Measurements from ENCODE around the gene KRTAP2-3. TPM values are rescaled to one million over a fixed set of nuclear protein-coding genes. Genes with fewer than 3 reads are reported as not detected.
"Not testable (repeated sequence)": the region's sequence is repeated elsewhere in the genome, so short reads cannot be mapped to it uniquely, and the experiment has no call there.

KRTAP2-3 gene
- total RNA-seq, 1 donor from 2014 or later, result not detected

DNA sequence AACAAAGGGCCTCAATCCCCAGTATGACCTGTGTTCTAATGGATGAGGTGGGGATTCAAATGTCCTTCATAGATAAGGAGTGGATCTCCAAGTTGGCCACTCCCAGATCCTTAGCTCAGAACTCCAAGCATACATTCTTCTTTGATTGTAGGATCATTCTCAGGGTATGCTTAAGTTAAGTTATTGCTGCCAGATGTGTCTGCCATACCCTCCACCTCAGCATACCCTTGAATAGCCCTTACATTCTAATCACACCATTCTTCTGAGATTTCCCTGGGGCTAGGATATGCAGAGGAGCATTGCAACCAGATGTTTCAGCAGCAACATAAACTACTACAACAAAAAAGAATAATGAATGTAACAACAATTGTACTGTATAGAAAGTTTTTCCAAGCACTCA is 7.4 kb upstream of the KRTAP2-3 start:
- DNase-seq, result no peak

DNA sequence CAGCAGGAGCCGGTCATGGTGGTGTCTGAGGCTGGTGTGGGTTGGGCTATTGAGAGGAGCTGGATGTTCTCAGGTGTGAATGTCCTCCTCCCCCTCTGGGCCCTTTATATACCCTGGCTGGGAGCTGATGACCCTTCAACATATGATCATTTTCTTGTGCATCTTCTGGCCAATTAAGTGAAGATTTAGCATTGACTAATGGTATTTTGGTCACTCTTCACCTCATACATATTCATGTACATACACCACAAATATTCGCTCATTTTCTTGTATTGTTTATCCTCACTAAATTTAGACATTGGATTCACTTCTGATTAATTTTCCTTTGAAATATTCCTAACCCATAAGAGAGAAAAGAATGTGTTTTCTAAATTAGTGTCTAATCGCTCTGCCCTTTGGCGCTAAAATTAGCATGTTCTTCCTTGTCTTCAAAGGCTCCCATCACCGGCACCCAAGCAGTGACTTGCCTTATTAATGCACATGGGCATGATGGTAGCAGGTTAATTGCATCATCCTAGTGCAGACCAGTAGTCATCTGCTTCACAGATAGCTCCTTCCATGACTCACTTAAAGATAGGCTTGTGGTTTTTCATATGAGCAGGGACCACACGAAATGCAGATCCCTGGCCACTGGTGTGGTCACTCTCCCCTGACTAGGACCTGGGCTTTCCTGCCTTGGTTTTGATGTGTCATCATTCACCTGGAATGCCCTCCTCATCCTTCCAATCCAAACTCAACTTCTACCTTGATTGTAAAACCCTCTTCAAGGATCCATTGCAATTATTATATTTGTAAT is 6.1 kb upstream of the KRTAP2-3 start, which contains the start of gene KRTAP2-4:
KRTAP2-4 (minus strand) TSS at position 51 of the 796 bp plus-strand sequence; CDS start at position 17, 34 bp downstream.
- no peak for DNase-seq

- DNase-seq, result not testable (repeated sequence)
Measured at GRCh38 chr17:41065016-41065689, 5.2 kb upstream of the KRTAP2-3 start.

- DNase-seq, result no peak
Measured at GRCh38 chr17:41064301-41064700, 4.4 kb upstream of the KRTAP2-3 start.

DNA sequence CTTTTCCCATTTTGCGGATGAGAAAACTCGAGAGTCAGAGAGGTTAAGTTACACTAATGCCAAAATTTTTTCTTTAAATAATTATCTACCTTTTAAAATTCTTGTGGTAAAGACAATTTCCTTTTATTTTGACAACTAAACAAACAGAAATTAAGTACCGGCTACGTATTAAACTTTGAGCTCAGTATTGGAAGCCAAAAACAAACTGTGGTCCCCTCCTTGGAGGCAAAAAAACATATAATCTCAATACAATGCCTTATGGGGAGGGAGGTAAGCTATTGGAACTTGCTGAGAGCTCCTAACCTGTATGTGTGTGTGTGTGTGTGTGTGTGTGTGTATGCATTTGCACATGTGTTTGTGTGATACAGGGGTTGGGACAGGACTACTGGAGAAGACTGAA is 3.5 kb upstream of the KRTAP2-3 start:
- no peak for DNase-seq

GRCh38 chr17:41061964-41062363 is 2.0 kb upstream of the KRTAP2-3 start:
- DNase-seq, result no peak

DNA sequence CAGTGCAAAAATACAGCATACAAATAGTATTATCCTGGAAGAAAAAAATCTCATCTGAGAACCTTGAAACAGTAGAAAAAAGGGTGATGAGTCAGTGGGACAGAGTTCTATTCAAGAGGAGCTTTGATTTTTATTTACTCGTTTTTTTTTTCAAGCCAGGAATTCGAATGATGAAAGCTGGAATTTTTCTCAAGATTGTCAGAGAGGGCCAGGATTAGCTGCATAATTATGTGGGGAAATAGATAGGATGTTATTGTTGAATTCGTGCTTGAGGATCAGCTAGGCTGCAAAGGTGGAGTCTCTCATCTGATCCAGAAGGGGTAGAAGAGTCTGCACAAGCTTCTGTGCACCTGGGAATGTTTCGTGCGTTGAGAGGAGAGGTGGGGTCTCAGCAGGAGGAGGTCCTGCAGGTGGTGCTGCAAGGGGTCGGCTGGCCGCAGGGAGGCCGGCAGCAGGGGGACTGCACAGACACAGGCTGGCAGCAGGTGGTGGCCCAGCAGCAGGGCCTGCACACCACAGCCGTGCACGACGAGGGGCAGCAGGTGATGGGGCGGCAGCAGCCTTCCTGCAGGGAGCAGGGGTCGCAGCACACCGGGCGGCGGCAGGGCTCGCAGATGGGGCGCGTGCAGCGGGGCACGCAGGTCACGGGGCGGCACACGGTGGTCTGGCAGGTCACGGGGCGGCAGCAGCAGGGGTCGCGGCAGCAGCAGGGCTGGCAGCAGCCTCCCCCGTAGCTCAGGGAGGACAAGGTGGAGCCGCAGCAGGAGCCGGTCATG is 450 bp downstream of the KRTAP2-3 start:
- DNase-seq, result not testable (repeated sequence)

DNA sequence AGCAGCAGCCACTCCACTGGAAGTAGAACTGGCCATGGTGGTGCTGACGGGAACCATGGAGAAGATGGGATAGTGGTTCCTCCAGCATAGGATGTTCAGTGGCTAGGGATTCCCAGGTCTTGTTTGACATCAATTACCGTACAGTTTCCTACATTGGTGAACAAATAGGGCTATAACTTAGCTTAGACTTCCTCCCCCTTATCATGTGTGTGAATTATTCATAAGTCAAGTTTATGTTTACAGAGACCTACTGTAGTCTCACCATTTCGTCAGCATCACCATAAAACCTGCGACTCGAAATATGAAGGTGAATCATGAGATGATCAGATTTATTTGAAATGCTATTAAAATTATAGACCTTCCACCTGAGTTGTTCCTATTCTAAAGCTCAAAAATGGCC is 1.2 kb downstream of the KRTAP2-3 start:
- DNase-seq, result no peak

- DNase-seq, result no peak
Measured at GRCh38 chr17:41057547-41057946, 2.4 kb downstream of the KRTAP2-3 start.

DNA sequence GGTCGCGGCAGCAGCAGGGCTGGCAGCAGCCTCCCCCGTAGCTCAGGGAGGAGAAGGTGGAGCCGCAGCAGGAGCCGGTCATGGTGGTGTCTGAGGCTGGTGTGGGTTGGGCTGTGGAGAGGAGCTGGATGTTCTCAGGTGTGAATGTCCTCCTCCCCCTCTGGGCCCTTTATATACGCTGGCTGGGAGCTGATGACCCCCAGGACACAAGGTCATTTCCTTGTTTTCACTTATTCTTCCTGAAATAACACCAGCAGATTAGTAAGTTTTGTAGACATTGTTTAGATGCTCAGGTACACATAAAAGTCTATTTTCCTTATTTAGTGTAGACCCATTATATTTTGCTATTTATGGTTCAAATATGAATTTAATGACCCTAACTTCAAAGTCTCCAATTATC is 4.8 kb downstream of the KRTAP2-3 start, which contains the start of gene KRTAP2-2:
KRTAP2-2 (minus strand) TSS at position 101 of the 400 bp plus-strand sequence; CDS start at position 82, 19 bp downstream.
- DNase-seq, result not testable (repeated sequence)

DNA sequence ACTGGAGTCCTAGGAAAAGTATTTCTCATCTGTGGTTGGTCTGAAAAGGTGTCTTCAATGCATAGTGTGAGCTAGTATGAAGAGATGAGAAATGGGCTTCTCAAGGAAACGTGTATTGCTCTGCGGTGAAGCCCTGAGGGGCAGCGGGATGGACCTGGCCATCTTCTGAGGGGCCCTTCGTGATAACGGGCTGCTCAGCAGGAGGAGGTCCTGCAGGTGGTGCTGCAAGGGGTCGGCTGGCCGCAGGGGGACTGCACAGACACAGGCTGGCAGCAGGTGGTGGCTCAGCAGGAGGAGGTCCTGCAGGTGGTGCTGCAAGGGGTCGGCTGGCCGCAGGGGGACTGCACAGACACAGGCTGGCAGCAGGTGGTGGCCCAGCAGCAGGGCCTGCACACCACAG is 5.4 kb downstream of the KRTAP2-3 start:
- DNase-seq, result not testable (repeated sequence)

GRCh38 chr17:41054025-41054424 is 5.9 kb downstream of the KRTAP2-3 start:
- no peak for DNase-seq

GRCh38 chr17:41052566-41052965 is 7.3 kb downstream of the KRTAP2-3 start:
- DNase-seq, result no peak

GRCh38 chr17:41049110-41049509 is 10.8 kb downstream of the KRTAP2-3 start:
- no peak for DNase-seq

- no peak for DNase-seq
Measured at GRCh38 chr17:41048441-41048840, 11.5 kb downstream of the KRTAP2-3 start.

GRCh38 chr17:41046735-41047465 is 13.0 kb downstream of the KRTAP2-3 start, which contains the start of gene KRTAP2-1:
KRTAP2-1 (minus strand) TSS chr17:41047316; CDS start chr17:41047267, 49 bp downstream.
- not testable (repeated sequence) for DNase-seq

DNA sequence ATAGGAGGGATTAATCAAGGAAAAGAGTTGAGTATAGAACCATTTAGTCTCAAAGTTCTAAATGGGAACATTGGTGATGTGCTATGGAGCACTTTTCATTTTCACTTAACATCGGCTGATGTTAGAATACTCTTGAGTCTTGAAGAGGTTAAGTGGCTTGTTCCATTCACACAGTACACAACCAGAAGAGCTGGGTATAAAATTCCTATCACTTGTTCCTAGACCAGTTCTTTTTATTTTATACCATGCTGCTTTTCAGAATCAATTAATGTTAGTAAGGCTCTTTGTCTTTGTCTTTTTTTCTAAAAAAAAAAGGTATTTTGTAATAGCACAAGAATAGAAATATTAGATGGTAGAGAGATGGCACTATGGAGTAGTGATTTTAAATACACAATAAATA is 17.0 kb downstream of the KRTAP2-3 start:
- no peak for DNase-seq

DNA sequence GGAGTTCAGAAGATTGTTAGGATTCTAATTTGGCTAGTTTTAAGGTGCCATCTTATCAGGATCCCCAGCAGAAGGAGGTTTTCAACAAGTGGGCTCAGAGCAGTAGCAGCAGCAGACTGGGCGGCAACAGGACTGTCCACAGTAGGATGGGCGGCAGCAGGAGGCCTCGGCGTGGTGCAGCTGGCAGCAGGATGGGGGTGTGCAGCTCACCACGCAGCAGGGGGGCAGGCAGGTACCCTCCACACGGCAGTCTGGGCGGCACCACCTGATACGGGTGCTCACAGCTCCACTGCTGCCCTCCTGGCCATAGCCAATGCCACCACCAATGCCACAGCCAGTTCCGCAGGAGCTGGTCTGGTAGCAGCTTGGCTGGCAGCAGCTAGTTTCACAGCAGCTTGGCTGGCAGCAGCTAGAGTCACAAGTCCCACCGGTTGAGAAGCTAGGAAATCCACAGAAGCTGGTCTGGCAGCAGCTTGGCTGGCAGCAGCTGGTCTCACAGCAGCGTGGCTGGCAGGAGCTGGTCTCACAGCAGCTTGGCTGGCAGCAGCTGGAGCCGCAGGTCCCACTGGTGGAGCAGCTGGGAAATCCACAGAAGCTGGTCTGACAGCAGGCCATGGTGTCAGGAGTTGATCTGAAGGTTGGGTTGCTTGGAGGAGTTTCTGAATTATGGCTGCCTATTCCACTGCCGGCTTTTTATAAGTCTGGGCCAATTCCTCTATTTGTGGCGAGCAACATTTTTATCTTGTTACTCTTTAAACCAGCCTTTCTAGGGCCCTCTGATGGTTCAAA is 18.9 kb downstream of the KRTAP2-3 start, which contains the start of gene KRTAP1-1:
KRTAP1-1 (minus strand) TSS at position 668 of the 789 bp plus-strand sequence; CDS start at position 615, 53 bp downstream.
- not testable (repeated sequence) for DNase-seq

GRCh38 chr17:41037853-41038350 is 22.0 kb downstream of the KRTAP2-3 start:
- DNase-seq, result no peak

DNA sequence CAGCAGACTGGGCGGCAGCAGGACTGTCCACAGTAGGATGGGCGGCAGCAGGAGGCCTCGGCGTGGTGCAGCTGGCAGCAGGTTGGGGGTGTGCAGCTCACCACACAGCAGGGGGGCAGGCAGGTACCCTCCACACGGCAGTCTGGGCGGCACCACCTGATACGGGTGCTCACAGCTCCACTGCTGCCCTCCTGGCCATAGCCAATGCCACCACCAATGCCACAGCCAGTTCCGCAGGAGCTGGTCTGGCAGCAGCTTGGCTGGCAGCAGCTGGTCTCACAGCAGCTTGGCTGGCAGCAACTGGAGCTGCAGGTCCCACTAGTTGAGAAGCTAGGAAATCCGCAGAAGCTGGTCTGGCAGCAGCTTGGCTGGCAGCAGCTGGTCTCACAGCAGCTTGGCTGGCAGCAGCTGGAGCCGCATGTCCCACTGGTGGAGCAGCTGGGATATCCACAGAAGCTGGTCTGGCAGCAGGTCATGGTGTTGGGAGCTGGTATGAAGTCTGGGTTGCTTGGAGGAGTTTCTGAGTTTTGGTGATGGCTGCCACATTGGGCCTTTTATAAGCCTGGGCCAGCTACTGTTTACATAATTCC is 25.5 kb downstream of the KRTAP2-3 start, which contains the start of gene KRTAP1-3:
KRTAP1-3 (minus strand) TSS at position 529 of the 590 bp plus-strand sequence; CDS start at position 476, 53 bp downstream.
- not testable (repeated sequence) for DNase-seq
